ENCODE measurements around the gene GPC2. TPM values are rescaled to one million over a fixed set of nuclear protein-coding genes. Genes with fewer than 3 reads are reported as not detected.
"Not testable (repeated sequence)": the region's sequence is repeated elsewhere in the genome, so short reads cannot be mapped to it uniquely, and the experiment has no call there.

GPC2 gene, protein sequence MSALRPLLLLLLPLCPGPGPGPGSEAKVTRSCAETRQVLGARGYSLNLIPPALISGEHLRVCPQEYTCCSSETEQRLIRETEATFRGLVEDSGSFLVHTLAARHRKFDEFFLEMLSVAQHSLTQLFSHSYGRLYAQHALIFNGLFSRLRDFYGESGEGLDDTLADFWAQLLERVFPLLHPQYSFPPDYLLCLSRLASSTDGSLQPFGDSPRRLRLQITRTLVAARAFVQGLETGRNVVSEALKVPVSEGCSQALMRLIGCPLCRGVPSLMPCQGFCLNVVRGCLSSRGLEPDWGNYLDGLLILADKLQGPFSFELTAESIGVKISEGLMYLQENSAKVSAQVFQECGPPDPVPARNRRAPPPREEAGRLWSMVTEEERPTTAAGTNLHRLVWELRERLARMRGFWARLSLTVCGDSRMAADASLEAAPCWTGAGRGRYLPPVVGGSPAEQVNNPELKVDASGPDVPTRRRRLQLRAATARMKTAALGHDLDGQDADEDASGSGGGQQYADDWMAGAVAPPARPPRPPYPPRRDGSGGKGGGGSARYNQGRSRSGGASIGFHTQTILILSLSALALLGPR
- 0.95 and 3.6 TPM in 2 replicates for total RNA-seq (2014; rRNA removed; shearing (Covaris generic))

DNA sequence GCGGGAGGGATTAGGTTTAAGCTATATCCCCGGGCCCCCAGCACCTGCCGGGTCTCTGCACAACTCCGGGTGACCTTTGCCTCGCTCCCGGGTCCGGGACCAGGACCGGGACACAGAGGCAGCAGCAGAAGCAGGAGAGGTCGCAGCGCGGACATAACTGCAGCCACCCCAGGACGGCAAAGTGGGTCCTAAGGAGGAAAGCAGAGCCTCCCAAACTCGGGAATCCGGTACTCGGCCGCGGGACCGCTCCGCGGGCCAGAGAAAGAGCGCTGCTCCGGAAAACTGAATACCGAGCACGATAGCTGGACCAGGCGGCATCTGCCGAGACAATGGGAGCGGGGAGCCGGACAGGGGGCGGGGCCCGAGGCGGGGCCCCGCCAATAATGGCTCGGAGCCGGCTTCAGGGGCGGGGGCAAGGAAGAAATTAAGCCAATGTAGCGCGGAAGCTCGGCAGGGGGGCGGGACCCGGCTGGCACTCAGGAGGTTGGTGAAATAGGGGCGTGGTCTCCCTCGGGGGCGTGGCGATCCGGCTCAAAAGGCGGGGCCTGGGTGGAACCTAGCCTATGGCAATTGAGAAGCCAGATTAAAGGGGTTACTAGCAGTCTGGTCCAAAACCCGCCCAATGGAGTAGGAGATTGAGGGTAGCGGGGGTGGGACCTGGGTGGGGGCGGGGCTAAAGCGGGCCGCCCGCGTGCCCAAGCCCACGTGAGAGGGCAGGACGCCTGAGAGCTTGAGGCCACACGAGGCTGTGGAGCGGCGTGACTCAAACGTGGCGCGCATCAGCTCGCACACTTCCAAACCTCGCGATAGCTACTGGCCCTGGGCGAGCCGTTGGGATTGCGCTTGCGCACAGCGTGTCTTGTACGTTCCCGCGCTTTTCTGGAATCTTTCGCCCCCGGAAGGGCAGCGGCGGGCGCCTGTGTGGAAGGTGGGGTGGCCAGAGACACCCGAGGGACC, at the start of gene GPC2, which contains the start of gene STAG3:
Gene GPC2, minus strand, starts transcription at position 337 of the 957 bp plus-strand sequence. Its CDS starts 182 bp downstream, at position 155.
Gene STAG3, plus strand, starts transcription at position 874 of the 957 bp plus-strand sequence. CDS start 2,639 bp downstream, outside the sequence.
- peak; percentile 90 for DNase-seq (ENCODE audit: low spot score)

DNA sequence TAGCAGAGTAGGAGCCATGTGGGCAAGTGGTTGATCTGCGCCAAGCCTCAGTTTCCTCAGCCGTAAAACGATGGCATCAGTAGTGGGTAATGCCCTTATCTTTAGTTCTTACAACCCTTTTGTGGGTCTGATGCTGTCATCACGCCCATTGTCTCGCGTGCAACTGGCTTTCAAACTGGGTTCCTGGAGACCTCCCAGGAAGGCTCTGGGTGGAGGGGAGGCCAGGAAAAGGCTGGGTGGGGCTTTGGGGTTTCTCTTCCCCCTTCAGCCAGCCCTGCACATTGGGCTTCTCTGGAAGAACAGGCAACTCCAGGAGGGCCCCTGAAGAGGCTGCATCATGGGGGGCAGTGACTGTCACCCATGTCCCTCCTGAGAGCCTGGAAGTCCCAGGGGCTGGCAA, 47.7 kb upstream of the GPC2 start:
- not testable (repeated sequence) for DNase-seq (ENCODE audit: low spot score)

DNA sequence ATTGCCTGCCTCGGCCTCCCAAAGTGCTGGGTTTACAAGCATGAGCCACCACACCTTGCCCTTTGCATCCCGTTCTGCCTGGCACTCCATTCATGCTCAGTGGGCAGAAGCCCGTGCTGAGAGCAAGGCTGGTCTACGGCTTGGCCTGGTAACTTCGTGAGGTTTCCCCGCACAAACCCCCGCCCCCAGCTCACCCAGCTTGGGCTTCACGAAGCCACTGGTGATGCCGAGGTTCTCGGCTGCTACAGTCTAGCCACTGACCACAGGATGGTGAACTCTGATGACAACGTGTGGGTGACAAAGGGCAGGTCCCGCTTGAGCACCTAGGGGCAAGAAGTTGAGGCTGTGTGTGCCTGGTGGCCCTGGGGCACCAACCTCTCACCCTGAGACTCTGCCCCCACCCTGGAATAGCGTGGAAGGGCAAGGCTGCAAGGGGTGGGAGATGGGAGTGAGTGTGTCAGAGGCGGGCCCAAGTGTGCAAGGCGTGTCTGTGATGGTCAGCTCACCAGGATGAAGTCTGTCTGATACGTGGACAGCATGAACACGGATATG, 46.3 kb upstream of the GPC2 start:
- not testable (repeated sequence) for DNase-seq (ENCODE audit: low spot score)

DNA sequence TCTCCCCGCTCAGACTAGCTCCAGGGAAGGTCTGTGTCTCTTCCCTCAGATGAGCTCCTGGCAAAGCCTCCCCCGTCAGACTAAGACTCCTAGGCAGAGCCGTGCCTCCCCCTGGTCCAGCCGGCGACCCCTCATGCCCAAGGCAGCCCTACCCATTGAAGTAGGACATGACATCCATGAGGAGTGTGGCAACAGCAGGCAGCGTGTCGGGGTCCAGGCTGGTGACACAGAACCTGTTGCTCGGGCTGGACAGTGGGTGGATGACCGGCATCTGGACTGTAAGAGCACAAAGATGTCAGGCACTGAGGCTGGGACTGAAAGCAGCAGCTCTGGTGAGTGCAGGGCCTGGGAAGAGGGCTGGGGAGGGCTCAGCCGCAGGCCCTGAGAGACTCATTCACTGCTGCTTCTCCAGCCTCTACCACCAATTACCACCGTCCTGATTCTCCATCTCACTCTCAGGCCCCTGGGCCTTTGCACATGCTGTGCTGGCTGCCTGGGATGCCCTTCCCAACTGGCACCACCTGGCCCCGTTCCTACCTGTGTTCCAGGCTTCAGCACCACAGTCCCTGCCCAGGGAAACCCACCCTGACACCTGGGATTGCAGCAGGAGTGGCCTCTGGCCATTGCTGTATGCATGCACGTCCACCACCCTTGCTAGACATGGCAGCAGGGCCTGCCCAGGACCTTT, 45.4 kb upstream of the GPC2 start:
- DNase-seq (ENCODE audit: low spot score), result no peak

DNA sequence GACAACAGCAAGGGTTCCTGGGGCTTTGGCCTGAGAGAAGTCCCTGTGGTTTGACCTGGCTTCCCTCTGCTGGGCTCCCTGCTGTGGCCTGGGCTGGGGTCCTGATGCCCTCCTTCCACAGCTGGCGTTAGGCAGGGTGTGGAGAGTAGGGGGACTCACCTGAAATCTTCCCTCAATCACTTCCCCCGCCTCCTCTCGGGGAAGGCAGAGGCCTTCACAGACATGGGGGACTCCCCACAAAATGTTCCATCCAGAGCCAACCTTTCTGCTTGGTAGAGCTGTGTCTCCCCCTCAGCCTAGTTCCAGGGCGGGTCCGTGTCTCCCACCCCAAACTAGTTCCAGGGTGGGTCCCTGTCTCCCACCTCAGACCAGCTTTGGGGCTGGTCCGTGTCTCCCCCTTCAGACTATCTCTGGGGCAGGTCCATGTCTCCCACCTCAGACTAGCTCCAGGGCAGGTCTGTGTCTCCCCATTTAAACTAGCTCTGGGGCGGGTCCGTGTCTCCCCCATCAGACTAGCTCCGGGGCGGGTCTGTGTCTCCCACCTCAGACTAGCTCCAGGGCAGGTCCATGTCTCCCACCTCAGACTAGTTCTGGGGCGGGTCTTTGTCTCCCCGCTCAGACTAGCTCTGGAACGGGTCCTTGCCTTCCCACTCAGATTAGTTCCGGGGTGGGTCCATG, 44.7 kb upstream of the GPC2 start:
- DNase-seq (ENCODE audit: low spot score), result no peak

DNA sequence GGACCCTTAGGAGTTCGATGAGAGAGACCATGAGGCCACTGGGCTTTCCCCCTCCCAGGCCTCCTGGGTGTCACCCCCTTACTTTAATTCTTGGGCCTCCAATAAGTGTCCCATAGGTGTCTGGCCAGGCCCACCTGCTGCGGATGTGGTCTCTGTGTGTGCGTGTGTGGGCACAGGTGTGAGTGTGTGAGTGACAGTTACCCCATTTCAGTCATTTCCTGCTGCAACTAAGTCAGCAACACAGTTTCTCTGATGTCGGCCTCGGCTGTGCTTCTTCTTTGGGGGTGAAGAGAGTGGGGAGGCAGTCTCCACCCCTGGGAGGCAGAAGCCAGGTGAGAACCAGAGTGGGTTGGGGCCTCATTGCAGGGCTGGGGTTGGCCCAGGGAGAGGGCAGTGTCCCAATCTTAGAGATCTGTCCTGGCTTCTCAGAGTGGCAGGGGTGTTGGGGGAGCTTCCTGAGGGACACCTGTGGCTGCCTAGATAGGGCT, 44.1 kb upstream of the GPC2 start:
- no peak for DNase-seq (ENCODE audit: low spot score)

DNA sequence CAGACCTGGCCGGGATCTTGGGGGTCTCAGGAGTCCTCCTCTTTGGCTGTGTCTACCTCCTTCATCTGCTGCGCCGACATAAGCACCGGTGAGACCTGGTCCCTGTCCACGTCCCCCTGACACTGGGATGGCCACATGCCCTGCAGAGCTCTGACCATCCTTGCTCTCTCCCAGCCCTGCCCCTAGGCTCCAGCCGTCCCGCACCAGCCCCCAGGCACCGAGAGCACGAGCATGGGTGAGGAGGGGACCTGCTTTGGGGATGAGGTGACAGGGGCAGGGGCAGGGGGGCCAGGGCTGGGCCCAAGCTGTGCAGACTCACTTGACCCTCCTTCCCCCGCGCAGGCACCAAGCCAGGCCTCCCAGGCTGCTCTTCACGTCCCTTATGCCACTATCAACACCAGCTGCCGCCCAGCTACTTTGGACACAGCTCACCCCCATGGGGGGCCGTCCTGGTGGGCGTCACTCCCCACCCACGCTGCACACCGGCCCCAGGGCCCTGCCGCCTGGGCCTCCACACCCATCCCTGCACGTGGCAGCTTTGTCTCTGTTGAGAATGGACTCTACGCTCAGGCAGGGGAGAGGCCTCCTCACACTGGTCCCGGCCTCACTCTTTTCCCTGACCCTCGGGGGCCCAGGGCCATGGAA, 43.5 kb upstream of the GPC2 start:
- DNase-seq (ENCODE audit: low spot score), result no peak

DNA sequence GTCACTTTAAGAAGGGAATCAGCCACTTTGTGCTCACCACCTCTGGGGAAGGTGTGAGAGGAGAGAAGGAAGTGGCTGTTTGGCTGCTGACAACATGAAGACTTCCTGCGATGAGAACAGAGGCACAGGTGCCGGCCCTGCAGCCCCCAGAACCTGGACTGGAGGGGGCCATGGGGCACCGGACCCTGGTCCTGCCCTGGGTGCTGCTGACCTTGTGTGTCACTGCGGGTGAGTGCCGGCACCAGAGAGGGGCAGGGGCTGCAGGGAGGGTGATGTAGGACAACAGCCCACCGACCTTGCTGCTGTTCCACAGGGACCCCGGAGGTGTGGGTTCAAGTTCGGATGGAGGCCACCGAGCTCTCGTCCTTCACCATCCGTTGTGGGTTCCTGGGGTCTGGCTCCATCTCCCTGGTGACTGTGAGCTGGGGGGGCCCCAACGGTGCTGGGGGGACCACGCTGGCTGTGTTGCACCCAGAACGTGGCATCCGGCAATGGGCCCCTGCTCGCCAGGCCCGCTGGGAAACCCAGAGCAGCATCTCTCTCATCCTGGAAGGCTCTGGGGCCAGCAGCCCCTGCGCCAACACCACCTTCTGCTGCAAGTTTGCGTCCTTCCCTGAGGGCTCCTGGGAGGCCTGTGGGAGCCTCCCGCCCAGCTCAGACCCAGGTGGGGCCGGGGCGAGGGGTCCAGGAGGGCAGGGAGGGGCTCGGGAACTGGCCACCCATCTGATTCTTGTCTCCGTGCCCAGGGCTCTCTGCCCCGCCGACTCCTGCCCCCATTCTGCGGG, 42.8 kb upstream of the GPC2 start, which contains the start of gene PVRIG:
Gene PVRIG, plus strand, starts transcription at position 149 of the 785 bp plus-strand sequence. Its CDS starts 22 bp downstream, at position 171.
- DNase-seq (ENCODE audit: low spot score), result not testable (repeated sequence)

DNA sequence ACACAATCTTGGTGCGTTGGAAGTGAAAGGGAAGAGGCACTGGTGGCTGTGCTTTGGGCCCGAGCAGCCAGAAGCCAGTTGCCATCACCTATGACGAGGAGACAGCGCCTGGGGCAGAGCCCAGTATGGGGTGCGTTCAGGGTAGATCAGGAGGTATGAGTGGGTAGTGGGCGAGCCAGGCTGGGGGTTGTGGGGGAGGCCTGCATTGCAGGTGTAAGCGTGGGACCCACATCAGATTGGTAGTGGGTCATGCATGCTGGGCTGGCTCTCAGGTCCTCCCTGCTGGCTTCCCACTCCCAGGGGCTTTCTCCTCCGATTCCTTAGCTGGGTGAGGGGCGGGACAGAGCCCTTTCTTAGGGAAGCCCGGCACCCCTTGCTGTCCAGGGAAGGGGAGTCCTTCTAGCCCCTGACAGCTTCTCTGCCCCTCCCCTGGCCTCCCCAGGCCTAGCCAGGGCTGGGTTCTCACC, 42.1 kb upstream of the GPC2 start:
- no peak for DNase-seq (ENCODE audit: low spot score)

DNA sequence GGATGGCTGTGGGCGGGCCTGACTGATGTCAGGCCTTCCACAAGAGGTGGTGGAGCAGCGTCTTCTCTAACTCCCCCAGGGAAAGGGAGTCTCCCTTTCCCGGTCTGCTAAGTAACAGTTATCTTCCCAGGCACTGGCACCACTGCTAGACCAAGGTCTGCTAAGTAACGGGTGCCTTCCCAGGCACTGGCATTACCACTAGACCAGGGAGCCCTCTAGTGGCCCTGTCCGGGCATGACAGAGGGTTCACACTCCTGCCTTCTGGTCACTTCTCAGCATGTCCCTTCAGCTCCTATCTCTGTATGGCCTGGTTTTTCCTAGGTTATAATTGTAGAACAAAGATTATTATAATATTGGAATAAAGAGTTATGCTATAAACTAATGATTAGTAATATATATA, 40.8 kb upstream of the GPC2 start:
- not testable (repeated sequence) for DNase-seq (ENCODE audit: low spot score)

DNA sequence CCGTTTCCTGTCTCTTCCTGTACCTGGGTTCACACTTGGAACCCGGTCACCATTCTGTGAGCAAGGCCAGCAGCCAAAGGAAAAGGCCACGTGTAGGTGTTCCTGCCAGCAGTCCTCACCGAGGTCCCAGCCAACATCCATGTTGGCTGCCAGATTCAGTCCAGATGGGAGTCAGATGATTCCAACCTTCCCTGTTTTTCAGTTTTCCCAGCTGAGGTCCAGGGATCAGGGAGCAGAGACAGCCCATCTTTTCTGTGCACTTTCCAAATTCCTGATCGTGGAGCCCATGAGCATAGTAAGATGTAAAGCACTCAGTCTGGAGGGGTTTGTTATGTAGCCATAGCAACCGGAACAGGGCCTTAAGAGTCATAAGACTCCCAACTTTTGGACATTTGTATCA, 38.7 kb upstream of the GPC2 start:
- DNase-seq (ENCODE audit: low spot score), result no peak

DNA sequence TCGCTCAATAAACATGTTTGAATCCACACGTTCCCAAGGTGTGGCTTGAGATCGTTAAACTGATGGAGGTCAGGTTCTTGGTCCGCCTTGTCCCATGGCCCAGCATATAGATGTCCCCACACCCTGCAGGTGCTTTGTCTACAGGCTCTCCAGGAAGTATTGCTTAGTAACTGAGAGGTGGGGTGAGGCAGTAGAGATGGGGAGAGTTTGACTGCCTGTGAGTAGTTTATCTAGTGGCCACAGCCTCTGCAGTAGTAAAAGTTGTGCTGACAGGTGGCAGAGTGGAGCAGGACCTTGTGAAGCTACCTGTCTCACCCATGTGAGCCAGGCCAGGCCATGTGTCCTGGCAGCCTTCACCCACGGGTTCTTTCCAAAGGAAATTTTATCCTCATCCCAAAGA, 37.2 kb upstream of the GPC2 start:
- DNase-seq (ENCODE audit: low spot score), result not testable (repeated sequence)

DNA sequence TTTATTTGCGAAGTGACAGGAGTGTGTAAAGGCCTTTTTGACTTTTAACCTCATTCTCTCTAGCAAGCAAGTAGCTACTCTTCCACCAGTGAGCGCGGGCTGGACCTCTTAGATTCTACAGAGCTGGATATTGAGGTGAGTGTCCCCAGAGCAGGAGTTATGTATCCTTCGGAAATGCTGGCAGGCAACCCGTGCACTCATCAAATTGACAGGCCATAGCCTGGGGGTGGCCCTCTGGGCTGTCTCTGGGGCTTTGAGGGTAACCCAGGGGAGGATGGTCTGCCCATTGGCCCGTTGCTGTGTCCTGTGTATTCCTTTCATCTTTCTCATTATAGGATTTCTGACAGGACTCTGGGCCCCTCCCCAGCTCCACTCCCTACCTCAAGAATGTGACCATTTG, 36.5 kb upstream of the GPC2 start:
- DNase-seq (ENCODE audit: low spot score), result no peak

DNA sequence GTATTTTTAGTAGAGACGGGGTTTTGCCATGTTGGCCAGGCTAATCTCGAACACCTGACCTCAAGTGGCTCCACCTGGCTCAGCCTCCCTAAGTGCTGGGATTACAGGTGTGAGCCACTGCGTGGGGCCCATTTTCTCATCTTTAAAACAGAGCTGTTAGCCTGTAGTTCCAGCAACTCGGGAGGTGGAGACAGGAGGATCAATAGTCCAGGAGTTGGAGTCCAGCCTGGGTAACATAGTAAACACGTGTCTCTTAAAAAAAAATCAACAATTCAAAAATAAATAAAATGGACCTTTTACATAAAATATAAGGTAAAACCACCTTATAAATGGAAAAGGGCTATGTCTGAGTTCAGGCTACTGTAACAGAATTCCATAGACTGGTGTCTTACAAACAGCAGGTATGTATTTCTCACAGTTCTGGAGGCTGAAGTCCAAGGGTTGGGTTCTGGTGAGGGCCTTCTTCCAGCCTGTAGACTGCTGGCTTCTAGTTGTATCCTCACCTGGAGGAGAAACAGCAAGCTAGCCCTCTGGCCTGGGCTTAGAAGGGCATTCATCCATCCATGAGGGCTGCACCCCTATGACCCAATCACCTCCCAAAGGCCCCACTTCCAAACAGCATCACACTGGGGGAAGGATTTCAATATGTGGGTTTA, 35.6 kb upstream of the GPC2 start:
- DNase-seq (ENCODE audit: low spot score), result no peak

DNA sequence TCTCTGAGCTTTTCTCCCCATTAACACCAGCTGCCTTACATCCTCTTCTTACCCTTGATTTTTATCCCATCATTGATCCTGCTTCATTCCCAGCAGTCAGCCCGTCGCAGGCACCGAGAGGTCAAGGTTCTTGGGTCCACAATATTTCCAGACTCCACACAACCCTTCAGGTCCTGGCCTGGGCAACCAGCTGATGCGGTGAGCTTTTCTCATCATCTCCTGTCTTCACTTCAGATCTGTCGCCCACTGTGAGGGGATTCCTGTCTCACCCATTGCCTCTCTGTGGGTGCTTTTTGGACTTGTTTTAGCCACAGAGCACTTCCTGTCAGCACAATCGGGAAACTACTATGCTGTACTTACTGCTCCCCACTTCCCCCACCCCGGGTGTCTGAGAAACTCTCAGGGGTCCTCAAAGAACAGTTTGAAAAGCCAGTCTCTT, 34.2 kb upstream of the GPC2 start:
- DNase-seq (ENCODE audit: low spot score), result no peak

DNA sequence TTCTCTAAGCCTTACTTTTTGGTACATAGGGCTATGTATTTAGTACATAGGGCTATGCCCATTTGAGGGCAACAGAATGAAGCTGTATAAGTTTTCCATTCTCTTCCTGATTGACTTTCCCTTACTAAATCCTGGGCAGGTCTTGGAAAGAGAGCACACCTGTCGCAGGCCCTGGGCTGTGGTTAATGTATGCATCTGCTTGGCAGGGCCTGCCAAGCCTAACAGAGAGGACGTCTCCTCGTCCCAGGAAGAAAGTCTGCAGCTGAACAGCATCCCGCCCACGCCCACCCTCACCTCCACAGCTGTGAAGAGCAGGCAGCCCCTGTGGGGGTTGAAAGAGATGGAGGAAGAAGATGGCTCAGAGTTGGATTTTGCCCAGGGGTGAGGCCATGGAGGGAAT, 33.6 kb upstream of the GPC2 start:
- DNase-seq (ENCODE audit: low spot score), result no peak

DNA sequence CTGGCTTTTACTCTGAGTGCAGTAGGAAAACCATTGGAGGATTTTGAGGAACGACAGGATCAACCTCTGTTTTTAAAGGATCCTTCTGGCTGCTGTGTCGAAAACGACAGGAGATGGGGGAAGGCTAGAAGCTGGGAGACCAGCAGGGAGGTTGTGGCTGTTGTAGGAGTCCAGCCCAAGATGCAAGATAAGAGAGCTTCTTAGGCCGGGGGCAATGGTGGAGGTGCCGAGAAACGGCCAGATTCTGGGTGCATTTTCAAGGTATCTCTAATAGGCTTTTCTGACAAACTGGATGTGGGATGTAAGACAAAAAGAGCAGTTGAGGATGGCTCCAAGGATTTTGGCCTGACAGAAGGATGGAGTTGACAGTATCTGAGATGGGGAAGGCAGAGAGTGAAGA, 32.3 kb upstream of the GPC2 start:
- no peak for DNase-seq (ENCODE audit: low spot score)

DNA sequence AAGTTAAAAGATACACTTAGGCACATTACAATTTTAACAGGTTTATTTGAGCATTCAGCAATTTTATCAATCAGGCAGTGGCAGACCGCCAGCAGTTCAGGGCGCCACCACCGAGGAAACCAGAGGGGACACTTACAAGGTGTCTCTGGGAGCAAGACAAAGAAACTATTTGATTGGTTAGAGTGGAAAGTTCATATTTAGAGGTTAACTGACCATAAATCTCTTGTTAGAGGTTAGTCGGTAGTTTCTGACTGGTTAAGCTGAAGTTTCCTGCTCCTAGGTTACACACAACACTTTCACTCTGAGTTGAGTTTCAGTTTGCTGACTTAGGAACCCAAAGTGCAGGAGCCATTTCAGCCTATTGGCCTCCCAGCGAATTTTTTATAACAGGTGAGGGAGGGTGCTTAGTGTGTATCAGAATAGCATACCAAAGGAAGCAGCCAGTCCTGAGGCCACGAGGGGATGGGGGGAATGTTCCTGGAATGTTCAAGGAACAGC, 31.8 kb upstream of the GPC2 start:
- DNase-seq (ENCODE audit: low spot score), result no peak
